BLaER1 (cell line): ENCODE data around the gene H3-3A.
A peak's percentile ranks its signal among the peaks of the same experiment; 100 is the strongest.

Source experiments
- H3K27ac ChIP-seq: shearing (Covaris generic); formaldehyde crosslinking; 2 replicates; pipeline ENCODE4 v1.8.1; 2022
- H3K27me3 ChIP-seq: shearing (Covaris generic); formaldehyde crosslinking; 2 replicates; pipeline ENCODE4 v1.8.1; 2022
- H3K36me3 ChIP-seq: shearing (Covaris generic); formaldehyde crosslinking; 2 replicates; pipeline ENCODE4 v1.8.1; 2022
- H3K4me1 ChIP-seq: shearing (Covaris generic); formaldehyde crosslinking; 2 replicates; pipeline ENCODE4 v1.8.1; 2022
- H3K4me2 ChIP-seq: shearing (Covaris generic); formaldehyde crosslinking; 2 replicates; pipeline ENCODE4 v1.8.1; 2022
- H3K4me3 ChIP-seq: shearing (Covaris generic); formaldehyde crosslinking; 2 replicates; pipeline ENCODE4 v1.8.1; 2022
- H3K9ac ChIP-seq: shearing (Covaris generic); formaldehyde crosslinking; 2 replicates; pipeline ENCODE4 v1.8.1; 2022
- H3K9me3 ChIP-seq: shearing (Covaris generic); formaldehyde crosslinking; 2 replicates; pipeline ENCODE4 v1.8.1; 2022
- H4K20me1 ChIP-seq: shearing (Covaris generic); formaldehyde crosslinking; 2 replicates; pipeline ENCODE4 v1.8.1; 2022
- Cebpa-rat ChIP-seq: shearing (Covaris generic); IDR thresholded peaks from 2 replicates; pipeline ENCODE4 v1.8.1; 2022

H3-3A gene

DNA sequence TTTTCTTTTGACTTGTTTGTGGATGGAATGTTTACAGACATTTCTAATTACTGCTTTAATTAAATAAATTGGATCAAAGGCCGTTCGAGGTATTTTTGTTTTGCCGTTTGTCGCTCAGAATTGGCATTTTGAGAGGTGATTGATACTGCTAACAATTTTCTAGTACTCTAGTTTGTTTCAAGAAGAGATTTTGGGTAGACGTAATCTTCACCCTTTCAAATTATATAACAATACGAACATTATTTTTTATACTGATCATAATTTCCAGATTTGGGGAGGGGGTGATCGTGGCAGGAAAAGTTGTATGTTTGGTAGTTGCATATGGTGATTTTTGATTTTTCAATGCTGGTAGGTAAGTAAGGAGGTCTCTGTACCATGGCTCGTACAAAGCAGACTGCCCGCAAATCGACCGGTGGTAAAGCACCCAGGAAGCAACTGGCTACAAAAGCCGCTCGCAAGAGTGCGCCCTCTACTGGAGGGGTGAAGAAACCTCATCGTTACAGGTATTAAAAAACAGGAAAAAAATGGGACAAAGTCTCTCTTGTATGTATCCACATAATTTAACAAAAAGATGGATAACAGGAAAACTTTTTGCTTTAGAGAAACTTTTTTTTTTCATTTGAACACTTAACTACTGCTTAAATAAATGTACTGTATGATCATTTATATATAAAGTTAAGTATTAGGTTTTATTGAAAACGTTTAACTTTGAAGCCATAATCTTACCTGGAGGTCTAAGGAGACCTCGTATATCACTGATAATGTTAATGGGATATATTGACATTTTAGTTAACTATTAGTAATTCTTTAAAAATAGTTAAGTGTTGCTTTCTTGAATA is 1.7 kb downstream of the H3-3A start:
- Histone ChIP-seq H3K9ac (peak overlapping the region; percentile 97), H3K4me2 (peak overlapping the region; percentile 96), H3K27ac (peak overlapping the region; percentile 96), H3K27me3 (no peaks in the 10 kb centered on the region), H3K4me3 (peak overlapping the region; percentile 77), H3K9me3 (no peaks in the 10 kb centered on the region), H3K4me1 (peaks cover 42% of the 10 kb centered on the region), H3K36me3 (peaks cover 48% of the 10 kb centered on the region), H4K20me1 (peaks cover 63% of the 10 kb centered on the region)
- no peak for TF ChIP-seq Cebpa-rat

DNA sequence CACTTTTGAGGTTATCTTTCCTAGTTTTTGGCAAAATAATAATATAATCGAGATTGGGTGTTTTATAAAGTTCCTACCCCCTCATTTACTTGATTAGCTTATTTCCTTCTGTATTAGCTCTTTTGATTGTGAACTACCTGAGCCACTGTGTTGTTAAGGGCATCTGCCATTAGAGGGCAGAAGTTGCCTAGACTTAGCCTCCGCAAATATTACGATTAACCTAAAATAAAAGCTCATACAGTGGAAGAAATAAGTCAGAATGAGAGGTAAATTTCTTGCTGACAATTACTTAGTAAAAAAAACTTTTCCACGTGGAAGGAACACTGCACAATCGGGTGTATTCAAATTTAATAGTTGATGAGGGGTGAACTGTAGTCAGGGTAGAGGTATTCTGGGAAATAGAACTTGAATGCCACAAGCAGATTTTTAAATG is 2.3 kb downstream of the H3-3A start:
- no peaks in the 10 kb centered on the region for H3K9me3 ChIP-seq
- peak overlapping the region; percentile 77 for H3K4me3 ChIP-seq
- TF ChIP-seq Cebpa-rat, result no peak
- H3K9ac ChIP-seq, result peak overlapping the region; percentile 69
- peaks cover 70% of the 10 kb centered on the region for H4K20me1 ChIP-seq
- peaks cover 48% of the 10 kb centered on the region for H3K36me3 ChIP-seq
- peak overlapping the region; percentile 96 for H3K4me2 ChIP-seq
- peaks cover 42% of the 10 kb centered on the region for H3K4me1 ChIP-seq
- no peak overlapping the region; the same call in 1 of the 2 replicates for H3K27ac ChIP-seq
- H3K27me3 ChIP-seq, result no peaks in the 10 kb centered on the region

DNA sequence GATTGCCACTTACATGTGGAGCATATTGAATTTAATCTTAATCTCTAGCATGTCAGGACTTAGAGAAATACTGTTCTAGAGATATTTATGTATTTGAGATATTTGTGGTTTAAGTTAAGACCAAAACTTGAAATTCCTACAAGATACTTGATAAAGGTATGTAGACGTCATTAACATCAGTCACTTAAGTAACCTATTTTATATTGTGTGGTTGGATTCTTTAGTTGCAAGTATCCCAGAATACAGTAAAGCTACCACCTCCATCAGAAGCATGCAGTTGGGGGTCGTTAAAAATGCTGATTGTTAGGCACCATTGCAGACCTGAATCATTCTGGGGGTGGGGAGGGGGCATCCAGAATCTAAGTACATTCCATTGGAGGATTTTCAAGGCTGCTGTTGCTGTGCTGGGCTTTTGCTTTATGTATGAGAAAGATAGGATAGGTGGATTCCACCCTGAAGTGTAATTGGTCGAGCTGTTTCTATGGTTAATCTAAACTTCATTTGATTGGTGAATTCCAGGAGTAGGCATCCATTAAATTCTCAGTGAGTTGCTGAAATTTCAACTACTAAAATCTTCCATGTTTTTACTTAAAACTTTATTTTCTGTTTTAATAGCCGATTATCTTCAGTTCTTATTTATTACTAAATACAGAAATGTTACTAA is 4.0 kb downstream of the H3-3A start:
- Histone ChIP-seq H3K4me1 (peaks cover 26% of the 10 kb centered on the region), H3K9ac (no peak overlapping the region), H3K9me3 (no peaks in the 10 kb centered on the region), H3K27me3 (no peaks in the 10 kb centered on the region), H3K4me3 (no peak overlapping the region), H3K27ac (no peak overlapping the region), H3K36me3 (peaks cover 59% of the 10 kb centered on the region), H4K20me1 (peaks cover 85% of the 10 kb centered on the region), H3K4me2 (peak overlapping the region; percentile 96)
- no peak for TF ChIP-seq Cebpa-rat

- Histone ChIP-seq H4K20me1 (peaks cover 98% of the 10 kb centered on the region), H3K36me3 (peaks cover 92% of the 10 kb centered on the region), H3K4me1 (peaks cover 25% of the 10 kb centered on the region), H3K9ac (no peak overlapping the region), H3K4me2 (no peak overlapping the region), H3K27ac (no peak overlapping the region), H3K9me3 (no peaks in the 10 kb centered on the region), H3K4me3 (no peak overlapping the region), H3K27me3 (no peaks in the 10 kb centered on the region)
- no peak for TF ChIP-seq Cebpa-rat
Measured at GRCh38 chr1:226069811-226070489, 7.4 kb downstream of the H3-3A start.

- Histone ChIP-seq H3K9me3 (no peaks in the 10 kb centered on the region), H4K20me1 (peaks cover 76% of the 10 kb centered on the region), H3K9ac (no peak overlapping the region), H3K36me3 (peaks cover 79% of the 10 kb centered on the region), H3K4me1 (peaks cover 2% of the 10 kb centered on the region; the same call in 1 of the 2 replicates), H3K4me2 (no peak overlapping the region), H3K4me3 (no peak overlapping the region), H3K27me3 (no peaks in the 10 kb centered on the region), H3K27ac (no peak overlapping the region)
- TF ChIP-seq Cebpa-rat, result no peak
Measured at GRCh38 chr1:226072347-226072746, 9.8 kb downstream of the H3-3A start.

- Histone ChIP-seq H3K4me2 (no peak overlapping the region), H3K27me3 (no peaks in the 10 kb centered on the region), H4K20me1 (peaks cover 66% of the 10 kb centered on the region), H3K4me1 (no peaks in the 10 kb centered on the region), H3K4me3 (no peak overlapping the region), H3K36me3 (peaks cover 69% of the 10 kb centered on the region), H3K9me3 (no peaks in the 10 kb centered on the region), H3K27ac (no peak overlapping the region), H3K9ac (no peak overlapping the region)
- TF ChIP-seq Cebpa-rat, result no peak
Measured at GRCh38 chr1:226073184-226073950, 10.9 kb downstream of the H3-3A start.

- Histone ChIP-seq H3K27me3 (no peaks in the 10 kb centered on the region), H3K4me1 (no peaks in the 10 kb centered on the region), H3K9me3 (no peaks in the 10 kb centered on the region), H3K9ac (no peak overlapping the region), H3K4me3 (no peak overlapping the region), H3K27ac (no peak overlapping the region), H3K4me2 (no peak overlapping the region), H3K36me3 (peaks cover 62% of the 10 kb centered on the region), H4K20me1 (peaks cover 59% of the 10 kb centered on the region)
- TF ChIP-seq Cebpa-rat, result no peak
Measured at GRCh38 chr1:226074046-226074445, 11.5 kb downstream of the H3-3A start.

DNA sequence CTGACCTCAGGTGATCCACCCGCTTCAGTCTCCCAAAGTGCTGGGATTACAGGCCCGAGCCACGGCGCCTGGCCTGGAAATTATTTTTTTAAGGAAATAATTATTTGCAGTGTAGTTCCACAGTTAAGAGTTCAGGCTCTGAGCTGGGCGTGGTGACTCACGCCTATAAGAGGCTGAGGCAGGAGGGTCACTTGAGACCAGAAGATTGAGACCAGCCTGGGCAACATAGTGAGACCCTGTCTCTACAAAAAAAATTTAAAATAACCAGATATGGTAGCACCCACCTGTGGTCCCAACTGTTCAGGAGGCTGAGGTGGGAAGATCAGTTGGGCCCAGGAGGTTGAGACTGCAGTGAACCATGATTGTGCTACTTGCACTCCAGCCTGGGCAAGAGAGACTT is 13.9 kb downstream of the H3-3A start:
- Histone ChIP-seq H3K27me3 (no peaks in the 10 kb centered on the region), H3K4me3 (no peak overlapping the region), H4K20me1 (peaks cover 36% of the 10 kb centered on the region), H3K4me1 (no peaks in the 10 kb centered on the region), H3K27ac (no peak overlapping the region), H3K4me2 (no peak overlapping the region), H3K36me3 (peaks cover 40% of the 10 kb centered on the region), H3K9me3 (no peaks in the 10 kb centered on the region), H3K9ac (no peak overlapping the region)
- no peak for TF ChIP-seq Cebpa-rat

GRCh38 chr1:226078374-226078773 is 15.9 kb downstream of the H3-3A start:
- no peak overlapping the region for H3K9ac ChIP-seq
- H3K4me1 ChIP-seq, result peaks cover 9% of the 10 kb centered on the region
- TF ChIP-seq Cebpa-rat, result no peak
- no peaks in the 10 kb centered on the region for H3K9me3 ChIP-seq
- no peak overlapping the region for H3K4me3 ChIP-seq
- no peak overlapping the region for H3K27ac ChIP-seq
- peaks cover 18% of the 10 kb centered on the region for H4K20me1 ChIP-seq
- no peak overlapping the region for H3K4me2 ChIP-seq
- H3K36me3 ChIP-seq, result peaks cover 23% of the 10 kb centered on the region
- no peaks in the 10 kb centered on the region for H3K27me3 ChIP-seq
